Activated T-cell treated with anti-CD3 and anti-CD28 coated beads for 1 hour (primary cell): ENCODE results near the gene C10orf71.

Source experiments
- DNase-seq: peaks from one replicate; pipeline ENCODE4 v3.0.0-alpha.2; 2020; ENCODE audit warnings: low read depth

Gene C10orf71

GRCh38 chr10:49272251-49273081 lies 26.5 kb upstream of the C10orf71 start:
- DNase-seq: no peak

DNA sequence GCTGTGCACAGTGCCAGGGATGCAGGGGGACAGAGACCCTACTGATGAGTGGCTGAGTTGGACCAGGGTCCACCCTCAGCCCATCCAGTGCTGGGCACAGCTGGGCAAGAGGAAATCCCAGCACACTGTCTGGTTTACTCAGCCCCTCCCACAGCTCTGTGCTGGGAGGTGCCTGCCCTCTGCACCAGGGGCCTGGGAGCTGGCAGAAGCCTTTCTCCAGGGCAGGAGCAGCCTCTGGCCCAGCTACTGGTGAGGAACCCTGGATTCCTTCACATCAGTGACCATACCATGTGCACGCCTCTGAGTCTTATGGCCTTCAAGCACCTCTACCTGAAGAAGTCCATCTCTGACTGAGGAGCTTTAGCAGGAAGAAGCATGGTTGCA lies 25.9 kb upstream of the C10orf71 start:
- no peak for DNase-seq

GRCh38 chr10:49273626-49274025 lies 25.3 kb upstream of the C10orf71 start:
- no peak for DNase-seq

- no peak for DNase-seq
Measured at GRCh38 chr10:49274886-49275285, 24.1 kb upstream of the C10orf71 start.

- DNase-seq: no peak
Measured at GRCh38 chr10:49275896-49276295, 23.1 kb upstream of the C10orf71 start.

- no peak for DNase-seq
Measured at GRCh38 chr10:49276596-49276995, 22.4 kb upstream of the C10orf71 start.

DNA sequence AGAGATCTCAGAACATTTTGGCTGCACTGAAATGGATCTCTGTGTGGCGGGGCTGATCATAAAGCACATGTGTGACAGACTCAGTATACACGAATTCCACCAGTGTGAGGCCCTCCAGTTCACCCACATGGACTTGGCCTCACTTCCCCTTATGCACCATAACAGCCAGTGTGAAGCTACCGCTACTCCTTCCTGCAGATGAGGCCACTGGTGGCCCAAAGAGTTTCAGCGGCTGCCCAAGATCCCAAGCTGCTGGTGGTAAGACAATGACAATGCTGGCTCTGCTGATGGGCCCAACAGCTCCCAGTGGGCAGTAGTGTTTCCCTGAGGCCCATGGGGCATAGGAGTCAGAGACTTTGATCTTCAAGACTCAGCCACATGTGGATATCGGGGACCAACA lies 21.0 kb upstream of the C10orf71 start:
- no peak for DNase-seq

DNA sequence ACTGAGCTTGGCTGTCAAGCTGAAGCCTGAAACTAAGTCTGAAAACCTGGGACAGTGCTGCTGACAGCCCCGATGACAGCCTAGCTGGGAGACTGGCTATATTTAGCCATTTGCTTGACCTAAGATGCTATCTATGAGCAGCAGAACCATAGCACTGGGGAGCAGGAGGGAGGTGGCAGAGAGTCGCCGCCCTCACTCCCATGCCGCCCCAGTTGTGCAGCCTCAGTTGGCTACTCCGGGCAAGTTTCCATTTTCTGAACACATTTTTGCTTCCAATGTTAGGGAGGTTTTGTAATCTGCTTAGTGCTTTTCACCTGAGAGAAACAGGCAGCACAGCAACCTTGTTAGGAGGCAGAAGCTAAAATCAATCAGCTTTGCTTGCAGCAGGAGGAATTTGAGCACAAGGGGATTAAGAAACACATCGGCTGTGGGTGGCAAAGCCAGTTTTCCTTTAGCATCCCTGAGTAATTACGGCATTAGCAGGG lies 20.4 kb upstream of the C10orf71 start:
- DNase-seq: no peak

DNA sequence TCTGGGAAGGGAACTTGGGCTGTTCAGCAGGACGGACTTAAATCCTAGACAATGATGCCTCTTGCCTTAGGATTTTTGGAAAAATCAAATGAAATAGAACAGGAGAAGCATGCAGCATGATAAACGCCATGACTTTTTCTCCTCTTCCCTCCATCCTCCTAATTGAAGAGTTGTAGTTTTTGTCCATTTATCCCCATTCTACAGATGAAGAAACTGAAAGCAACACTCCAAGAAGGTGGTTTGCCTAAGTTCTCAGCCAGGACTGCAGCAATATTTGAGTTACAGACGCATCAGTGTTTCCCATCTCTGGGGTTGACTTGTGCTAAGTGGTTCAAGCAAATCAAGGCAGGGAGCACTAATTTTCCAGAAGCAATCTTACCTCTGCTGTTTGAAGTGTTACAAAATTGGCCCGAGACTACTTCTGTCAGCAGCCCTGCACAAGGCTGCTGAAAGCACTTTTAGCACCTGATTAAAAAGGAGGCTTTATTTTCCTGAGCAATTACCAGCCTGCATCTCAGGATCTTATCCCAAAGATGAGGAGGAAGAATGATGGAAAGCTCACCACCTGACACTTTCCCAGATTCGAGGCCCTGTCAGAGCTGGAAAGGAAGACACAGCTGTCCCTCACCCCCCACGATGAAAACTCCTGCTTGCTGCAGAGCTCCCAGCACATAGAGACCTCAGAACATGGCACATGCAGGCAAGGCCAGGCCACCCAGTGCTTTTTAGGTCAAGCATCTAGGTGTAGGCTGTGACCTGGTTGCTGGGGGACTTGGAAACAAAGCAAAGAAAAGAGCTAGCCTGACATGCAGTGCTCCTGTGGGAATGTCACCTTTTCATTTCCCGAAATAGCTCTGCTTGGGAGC lies 19.7 kb upstream of the C10orf71 start:
- DNase-seq: no peak

DNA sequence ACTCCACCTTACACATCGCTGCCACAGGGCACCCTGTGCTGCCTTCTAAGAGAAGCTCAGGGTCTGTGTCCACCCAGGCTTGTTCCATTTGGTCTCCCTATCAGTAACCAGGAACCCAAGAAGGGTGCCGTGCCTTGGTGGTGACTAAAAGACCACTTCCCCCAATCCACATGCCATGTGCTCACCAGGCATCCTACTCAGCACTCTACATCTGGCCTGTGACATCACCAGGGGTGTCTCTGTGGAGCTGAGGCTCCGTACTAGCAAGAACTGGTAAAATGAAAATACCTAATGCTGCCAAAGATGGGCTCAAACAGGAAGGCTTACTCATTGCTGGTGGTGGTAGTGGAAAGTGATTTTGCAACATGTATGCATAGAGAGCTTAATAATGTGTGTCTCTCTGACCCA lies 19.0 kb upstream of the C10orf71 start:
- no peak for DNase-seq

DNA sequence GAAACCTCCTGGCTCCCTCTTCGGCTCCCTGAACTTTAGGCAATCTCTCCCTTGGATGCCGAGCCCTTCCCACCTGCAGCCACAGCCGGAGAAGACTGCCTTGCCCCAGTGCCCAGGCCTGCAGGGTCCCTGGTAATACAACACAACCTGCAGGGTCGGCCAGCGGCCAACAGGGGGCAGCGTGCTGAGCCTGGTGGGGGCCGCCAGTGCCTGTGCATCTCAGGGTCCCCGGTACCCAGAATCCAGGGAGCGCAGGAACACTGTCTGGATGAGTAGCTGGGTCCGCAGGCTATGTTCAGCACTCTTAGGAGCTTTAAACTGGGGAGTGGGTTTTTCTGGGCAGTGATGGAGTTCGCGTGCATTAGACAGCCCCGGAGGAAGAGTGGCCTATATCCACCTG lies 17.5 kb upstream of the C10orf71 start:
- DNase-seq: no peak

DNA sequence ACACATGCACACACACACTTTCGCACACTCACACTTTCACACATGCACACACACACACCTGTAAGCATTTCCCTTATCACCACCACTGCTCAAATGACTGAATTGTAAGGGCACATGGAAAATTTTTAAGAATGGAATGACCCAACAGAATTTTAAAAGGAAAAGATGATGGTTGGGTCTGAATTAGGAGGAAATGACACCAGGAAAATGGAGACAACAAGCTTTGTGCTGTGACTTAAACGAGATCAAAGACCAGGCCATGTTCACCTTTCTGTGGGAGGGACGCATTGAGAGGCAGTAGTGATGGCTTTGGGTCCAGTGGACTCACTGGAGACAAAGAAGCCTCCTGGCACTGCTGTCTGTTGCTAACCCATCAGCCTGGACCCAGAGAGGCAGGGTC lies 16.7 kb upstream of the C10orf71 start:
- no peak for DNase-seq

GRCh38 chr10:49282879-49283341 lies 16.1 kb upstream of the C10orf71 start:
- DNase-seq: no peak

- no peak for DNase-seq
Measured at GRCh38 chr10:49283491-49283890, 15.5 kb upstream of the C10orf71 start.

DNA sequence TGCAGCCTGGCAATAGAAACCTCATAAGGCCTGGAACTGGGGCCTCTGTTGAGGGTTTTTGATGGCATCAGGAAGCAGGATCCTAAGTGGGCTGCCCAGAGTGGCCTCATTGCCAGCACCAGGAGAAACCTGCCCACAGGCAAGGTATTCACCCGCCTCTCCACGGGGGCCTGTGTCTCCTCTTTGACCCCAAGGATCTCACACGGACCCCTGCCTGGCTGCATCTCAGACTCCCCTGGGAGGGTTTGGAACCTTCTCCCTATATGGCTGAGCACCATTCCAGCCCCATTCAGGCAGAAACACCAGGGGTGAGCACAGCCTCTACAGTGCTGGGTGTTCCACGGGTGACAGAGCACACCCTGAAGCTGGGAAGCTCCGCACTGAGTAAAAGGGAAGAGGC lies 14.6 kb upstream of the C10orf71 start:
- DNase-seq: no peak

DNA sequence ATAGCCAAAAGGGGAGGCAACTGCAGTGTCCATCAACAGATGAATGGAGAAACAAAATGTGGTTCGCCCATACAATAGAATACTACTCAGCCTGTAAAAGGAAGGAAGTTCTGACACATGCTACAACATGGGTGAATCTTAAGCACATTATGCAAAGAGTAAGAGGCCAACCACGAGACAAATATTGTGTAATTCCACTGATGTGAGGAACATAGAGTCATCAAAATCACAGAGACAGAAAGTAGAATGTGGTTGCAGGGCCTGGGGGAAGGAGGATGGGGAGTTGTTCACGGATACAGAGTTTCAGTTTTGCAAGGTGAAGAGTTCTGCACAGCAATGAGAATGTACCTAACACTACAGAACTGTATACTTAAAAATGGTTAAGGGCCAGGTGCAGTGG lies 13.7 kb upstream of the C10orf71 start:
- DNase-seq: no peak

GRCh38 chr10:49286686-49287085 lies 12.3 kb upstream of the C10orf71 start:
- DNase-seq: no peak

- no peak for DNase-seq
Measured at GRCh38 chr10:49287689-49288340, 11.2 kb upstream of the C10orf71 start.

- DNase-seq: no peak
Measured at GRCh38 chr10:49288341-49289065, 10.5 kb upstream of the C10orf71 start.

- DNase-seq: no peak
Measured at GRCh38 chr10:49289480-49289879, 9.5 kb upstream of the C10orf71 start.

DNA sequence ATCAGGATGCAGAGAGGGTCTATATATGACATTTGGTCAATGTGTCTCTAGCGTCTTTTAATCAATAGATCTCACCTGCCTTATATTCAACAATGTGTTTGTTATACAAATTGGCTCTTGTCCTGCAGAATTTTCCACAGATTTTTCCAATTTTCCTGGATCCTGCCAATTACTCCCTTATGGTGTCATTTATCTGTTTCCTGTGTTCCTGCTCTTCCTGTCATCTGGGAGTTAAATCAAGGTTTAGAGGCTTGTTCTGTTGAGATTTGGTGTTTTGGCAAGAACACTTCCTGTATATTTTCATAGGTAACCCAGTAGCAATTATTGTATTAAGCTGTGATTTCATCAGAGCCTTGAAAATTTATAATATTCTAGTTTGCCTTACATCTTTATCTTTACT lies 8.8 kb upstream of the C10orf71 start:
- DNase-seq: no peak

- no peak for DNase-seq
Measured at GRCh38 chr10:49290607-49291006, 8.4 kb upstream of the C10orf71 start.
